Peyer's patch (tissue), 4 donors: ENCODE data around the gene BRCC3.

Source experiments
- CTCF ChIP-seq, 6 experiments: fragments of 450-650 bp in 4 of 6; fragments of 200-600 bp in 2 of 6; sonication (generic) in 1 of 6; IDR thresholded peaks; one replicate each; pipeline ENCODE4 v1.5.1; 2017 to 2019; ENCODE audit warnings: antibody characterized with exemption in 6 of 6, mild to moderate bottlenecking in 3 of 6, moderate library complexity in 1 of 6
- POLR2A ChIP-seq, 2 donors: fragments of 450-650 bp; IDR thresholded peaks; one replicate each; pipeline ENCODE4 v1.5.1; 2017; ENCODE audit warnings: antibody characterized with exemption in 2 of 2, mild to moderate bottlenecking in 2 of 2, moderate library complexity in 2 of 2

DNA sequence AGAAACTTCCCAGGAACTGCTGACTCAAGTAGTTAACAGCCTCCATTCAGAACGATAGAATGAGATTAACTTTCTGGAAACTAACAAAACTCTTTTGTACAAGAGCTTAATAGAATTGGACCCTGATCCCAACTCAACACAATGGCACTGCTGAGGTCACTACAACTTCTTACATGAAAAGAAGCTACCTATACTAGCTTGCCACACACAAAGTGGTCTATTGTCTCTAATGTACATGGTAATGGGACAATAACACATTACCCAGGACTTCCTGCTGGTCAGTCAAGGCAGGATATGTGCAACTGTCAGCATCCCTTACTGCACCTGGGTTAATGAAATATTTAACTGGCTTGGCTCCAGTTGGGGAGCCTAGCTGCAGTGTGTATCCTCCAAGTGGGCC lies 56.2 kb downstream of the BRCC3 start:
- TF ChIP-seq CTCF (IDR thresholded peaks at IDR 0.05) (no peak), POLR2A (IDR thresholded peaks at IDR 0.05) (no peak)
